DMS114 treated with DMSO at 0.1 percent for 48 hours (cell line): ENCODE results near the gene TCF4.

Experiments used
- DNase-seq: peaks from one replicate; lab custom pipeline; 2025; ENCODE audit not compliant: unreplicated experiment; lab: John Stamatoyannopoulos, UW

The TCF4 gene

DNA sequence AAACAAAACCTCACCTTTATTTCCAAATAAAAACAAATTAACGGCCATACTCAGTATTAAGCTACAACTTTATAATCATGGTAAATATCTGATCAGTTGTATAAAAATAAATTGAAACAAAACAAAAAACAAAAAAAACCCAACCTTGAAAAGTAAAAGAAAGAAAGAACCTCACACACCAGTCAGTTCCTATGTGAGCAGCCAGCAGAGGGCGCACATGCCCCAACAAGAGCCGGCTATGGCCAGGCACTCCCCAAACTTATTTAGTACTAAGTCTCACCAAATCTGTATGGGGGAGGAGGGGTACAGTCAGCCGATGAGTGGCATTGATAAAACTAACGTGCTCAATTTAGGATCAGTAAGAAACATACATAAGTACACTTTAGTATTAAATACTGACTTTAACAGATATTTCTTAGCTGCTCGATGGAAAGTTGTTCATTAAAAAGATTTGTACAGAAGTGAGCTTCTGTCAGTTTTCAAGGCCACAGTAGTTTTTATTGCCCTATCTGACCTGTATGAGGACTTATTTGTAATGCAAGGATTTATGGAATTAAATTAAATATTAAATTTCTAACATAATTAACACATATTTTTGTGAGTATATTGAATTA lies 172.6 kb downstream of the TCF4 start:
- DNase-seq: peak; percentile 6

GRCh38 chr18:55414475-55414874 lies 173.5 kb downstream of the TCF4 start:
- DNase-seq: no peak

DNA sequence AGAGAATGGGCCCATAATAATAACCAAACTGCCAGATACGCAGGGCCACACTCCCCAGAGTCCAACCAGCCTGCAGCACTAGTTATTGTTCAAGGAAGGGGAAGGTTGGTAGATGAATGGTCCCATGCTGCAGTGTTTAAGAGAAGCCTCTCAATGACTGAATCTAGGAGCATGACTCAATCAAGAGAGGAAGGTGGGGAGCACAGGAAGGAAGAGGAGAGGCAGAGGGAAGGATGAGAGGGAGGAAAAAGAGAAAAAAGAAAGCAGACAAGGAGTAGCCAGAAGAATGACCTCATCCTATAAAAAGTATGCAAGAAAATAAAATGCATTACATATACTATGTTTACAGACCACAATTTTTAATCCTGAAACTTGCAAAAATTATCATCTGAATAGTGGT lies 174.5 kb downstream of the TCF4 start:
- DNase-seq: no peak

GRCh38 chr18:55407774-55408535 lies 180.0 kb downstream of the TCF4 start:
- no peak for DNase-seq

DNA sequence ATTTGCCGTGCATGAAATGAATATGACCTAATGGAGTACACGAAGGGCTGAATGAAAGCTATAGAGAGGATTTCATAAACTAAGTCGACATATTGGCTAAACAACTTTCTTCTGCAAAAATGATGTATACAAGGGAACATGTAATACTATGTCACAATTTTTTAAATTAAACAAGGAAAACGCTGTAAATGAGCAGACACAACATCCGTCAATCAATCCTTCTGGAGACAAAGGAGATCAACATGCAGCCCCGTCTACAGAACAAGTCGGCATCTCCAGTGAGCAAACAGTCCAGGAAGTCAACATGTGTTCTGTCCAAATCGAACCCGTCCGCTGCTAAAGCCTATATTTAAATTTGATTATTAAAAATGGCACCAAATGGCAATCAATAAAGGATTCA lies 180.8 kb downstream of the TCF4 start:
- DNase-seq: no peak

- DNase-seq: no peak
Observed at GRCh38 chr18:55406451-55406991, 181.5 kb downstream of the TCF4 start.

DNA sequence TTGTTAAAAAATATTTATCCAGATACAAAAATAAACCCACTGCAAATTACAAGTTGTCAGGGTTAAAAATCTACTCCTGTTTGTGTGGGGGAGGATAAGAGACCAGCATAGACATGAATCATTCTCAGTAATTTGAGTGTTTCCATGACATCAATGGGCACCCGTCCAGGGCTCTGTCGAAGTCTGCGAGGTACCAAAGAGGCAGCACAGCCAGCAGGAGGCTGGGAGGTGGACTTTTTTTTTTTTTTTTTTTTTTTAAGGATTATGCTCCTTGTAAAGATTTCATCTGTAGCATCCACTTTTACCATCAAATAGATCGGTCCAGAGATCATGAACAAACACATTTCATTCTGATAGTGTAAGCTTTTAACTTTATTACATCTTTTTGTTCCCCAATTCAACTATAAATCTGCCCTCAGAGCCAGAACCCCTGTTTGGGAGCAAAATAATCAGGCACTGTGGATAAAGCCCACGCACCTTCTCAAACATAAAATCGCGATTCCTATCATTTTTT lies 182.0 kb downstream of the TCF4 start:
- DNase-seq: no peak

- DNase-seq: no peak
Observed at GRCh38 chr18:55405475-55405874, 182.5 kb downstream of the TCF4 start.

- no peak for DNase-seq
Observed at GRCh38 chr18:55404832-55405465, 183.0 kb downstream of the TCF4 start.

DNA sequence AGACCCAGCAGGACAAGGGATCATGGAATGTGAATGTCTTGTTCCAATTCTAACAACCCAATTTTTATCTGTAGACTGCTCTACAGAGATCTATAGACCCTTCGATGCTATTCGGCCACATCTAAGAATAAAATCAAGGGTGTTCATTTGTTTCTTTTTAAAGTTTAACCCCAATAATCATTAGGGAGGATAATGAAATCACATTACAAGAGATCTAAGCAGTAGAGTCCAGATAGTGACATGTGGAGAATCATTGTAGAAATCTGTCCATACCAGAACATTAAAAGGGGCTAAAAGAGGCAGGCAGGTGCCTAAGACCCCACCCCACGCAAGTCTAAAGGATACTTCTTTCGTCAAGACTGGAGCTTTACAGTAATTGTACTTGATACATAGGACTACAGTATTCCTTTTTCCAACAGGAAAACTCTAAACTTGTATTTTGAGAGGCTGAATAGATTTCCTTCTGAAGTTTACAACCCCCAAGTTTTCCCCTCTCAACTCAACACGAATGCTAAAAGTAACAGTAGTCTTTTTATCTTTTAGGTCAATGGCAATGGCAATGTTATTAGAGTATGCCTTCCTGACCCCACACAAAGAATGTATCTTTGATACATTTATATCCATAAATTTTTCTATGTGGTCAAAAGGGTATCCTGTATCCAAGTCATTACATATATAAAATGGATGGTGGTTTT lies 183.7 kb downstream of the TCF4 start:
- DNase-seq: no peak

DNA sequence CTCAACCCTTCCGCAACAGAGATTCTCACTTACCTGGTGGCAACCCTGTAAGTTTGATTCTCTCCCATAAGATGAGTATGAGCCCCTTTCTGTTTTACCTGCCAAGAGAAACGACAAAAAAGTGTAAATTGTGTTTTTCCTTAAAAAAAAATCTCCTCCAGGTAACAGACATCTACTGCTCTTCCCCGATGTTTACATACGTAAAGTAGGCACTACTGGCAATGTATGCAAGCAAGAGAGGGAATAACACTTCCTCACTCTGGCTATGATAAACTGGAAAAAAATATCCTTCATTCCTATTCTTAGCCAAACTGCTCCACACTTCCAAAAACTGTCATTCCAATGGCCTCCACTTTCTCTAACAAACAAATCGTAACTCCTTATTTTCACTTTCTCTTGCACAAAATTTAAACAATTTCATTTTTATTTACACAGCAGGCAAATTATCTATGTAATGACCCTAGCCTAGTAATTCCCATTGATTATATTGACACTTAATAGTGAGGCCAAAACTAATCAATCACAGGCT lies 184.5 kb downstream of the TCF4 start:
- no peak for DNase-seq

DNA sequence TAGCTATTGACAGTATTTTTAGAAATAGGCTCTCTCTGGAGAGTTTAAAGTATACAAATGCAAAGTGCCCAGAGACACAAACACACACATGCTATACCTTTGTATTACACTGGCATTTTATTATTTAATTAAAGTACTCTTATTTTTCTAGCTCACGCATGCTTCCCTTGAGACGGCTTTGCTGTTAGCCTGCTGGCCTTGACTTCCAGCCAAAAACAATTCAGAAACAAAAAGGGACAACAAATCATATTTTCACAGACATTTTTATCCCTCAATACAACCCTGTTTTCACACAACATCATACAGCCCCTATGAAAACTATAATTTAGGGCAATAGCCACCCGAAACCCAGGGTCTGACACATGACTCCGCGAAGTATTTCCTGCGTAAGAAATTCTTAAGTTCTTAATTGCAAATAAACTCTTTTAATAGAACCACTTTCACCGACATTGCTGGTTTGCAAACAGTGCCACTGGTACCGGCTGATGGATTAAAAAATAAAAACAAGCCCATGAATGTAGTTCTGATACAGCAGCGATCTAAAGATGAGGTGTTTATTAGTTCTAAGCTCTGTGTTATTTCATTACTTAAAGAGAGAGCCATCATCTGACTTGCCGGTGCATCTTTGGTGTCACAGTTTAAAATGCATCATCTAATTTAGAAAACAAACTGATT lies 185.1 kb downstream of the TCF4 start:
- no peak for DNase-seq

GRCh38 chr18:55401638-55402191 lies 186.3 kb downstream of the TCF4 start:
- no peak for DNase-seq

GRCh38 chr18:55400590-55401541 lies 187.1 kb downstream of the TCF4 start:
- DNase-seq: no peak

DNA sequence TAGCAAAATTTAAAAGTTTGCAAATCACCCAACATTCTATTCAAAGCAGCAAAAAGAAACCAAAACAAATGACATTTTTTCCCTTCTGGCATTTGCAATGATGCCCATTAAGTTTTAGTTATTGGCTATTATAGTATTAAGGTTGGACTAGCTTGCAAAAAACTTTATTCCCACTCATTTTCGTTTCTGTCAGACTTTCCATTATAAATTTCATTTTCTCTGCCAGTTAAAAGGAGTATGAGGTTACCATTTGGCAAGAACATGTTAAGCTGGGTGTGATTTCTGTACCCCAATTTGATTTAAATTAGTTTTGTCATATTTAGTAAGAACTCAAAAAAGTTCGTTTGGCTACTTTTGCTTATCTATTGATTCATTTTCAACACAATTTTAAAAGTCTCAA lies 187.9 kb downstream of the TCF4 start:
- DNase-seq: no peak

GRCh38 chr18:55398858-55399257 lies 189.1 kb downstream of the TCF4 start:
- no peak for DNase-seq

- no peak for DNase-seq
Observed at GRCh38 chr18:55396979-55397378, 191.0 kb downstream of the TCF4 start.

GRCh38 chr18:55396267-55396905 lies 191.6 kb downstream of the TCF4 start:
- no peak for DNase-seq

DNA sequence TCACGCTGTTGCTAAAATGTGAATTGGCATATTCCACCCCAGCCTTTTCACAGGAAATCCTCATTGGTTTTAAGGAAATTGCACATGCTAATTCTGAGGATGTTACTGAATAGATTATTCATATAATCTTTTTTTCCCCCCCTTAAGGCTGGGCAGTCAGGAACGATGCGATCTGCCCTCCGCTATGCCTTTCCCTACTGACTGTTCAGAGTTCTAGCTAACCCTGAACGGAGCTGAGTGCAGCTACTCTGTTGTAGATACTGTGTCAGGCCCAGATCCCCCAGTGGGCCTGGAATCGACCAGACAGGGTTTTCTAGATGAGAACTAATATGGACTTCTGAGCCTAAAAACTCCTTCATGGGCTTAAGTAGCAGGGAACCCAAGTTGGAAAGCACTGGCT lies 192.2 kb downstream of the TCF4 start:
- DNase-seq: no peak
